ENCODE measurements around the gene ESPL1.

The ESPL1 gene

GRCh38 chr12:53340398-53340797 lies 72.3 kb downstream of the ESPL1 start:
- peaks cover 34% of the 10 kb centered on the region for H3K4me1 ChIP-seq
- no peak for DNase-seq
- no peaks in the 10 kb centered on the region for H3K27me3 ChIP-seq
- no peaks in the 10 kb centered on the region for H3K36me3 ChIP-seq
- TF ChIP-seq CTCF (IDR thresholded peaks at IDR 0.05; ENCODE audit: low read depth, low read length) = no peak
- H3K4me3 ChIP-seq (ENCODE audit: low read depth, low read length) = no peak overlapping the region
- no peaks in the 10 kb centered on the region for H3K9me3 ChIP-seq
